CD8-positive, alpha-beta memory T cell (primary cell): ENCODE results near the gene CCDC88C. TPM values are rescaled to one million over a fixed set of nuclear protein-coding genes. Genes with fewer than 3 reads are reported as not detected.

ENCODE experiments used
- CTCF ChIA-PET: fragments of 350-600 bp; sonication (Branson Sonifier 250); formaldehyde crosslinking; loops from one replicate; lab custom pipeline; 2021; ENCODE audit warnings: antibody characterized with exemption; lab: Charles Lee
- POLR2A ChIA-PET: fragments of 350-600 bp; sonication (Branson Sonifier 250); formaldehyde crosslinking; loops from one replicate; lab custom pipeline; 2021; ENCODE audit warnings: antibody characterized with exemption; lab: Charles Lee
- DNase-seq, 5 donors: peaks; one replicate each; pipeline versions ENCODE4 v3.0.0 to v3.0.0-alpha.2; 2020 to 2022; ENCODE audit warnings: mixed read lengths in 1 of 5
- H3K27ac ChIP-seq: one replicate; pipeline ENCODE4 v1.7.0; 2013; ENCODE audit warnings: low read depth, mild to moderate bottlenecking, low read length, moderate library complexity
- H3K27me3 ChIP-seq: 2 replicates; pipeline ENCODE4 v1.7.0; 2013; ENCODE audit warnings: low read length, mild to moderate bottlenecking; ENCODE audit not compliant: insufficient read depth, poor library complexity, severe bottlenecking
- H3K36me3 ChIP-seq: 2 replicates; pipeline ENCODE4 v1.7.0; 2013; ENCODE audit warnings: mild to moderate bottlenecking, low read length, moderate library complexity; ENCODE audit not compliant: insufficient read depth
- H3K4me1 ChIP-seq: 2 replicates; pipeline ENCODE4 v1.7.0; 2013; ENCODE audit warnings: mild to moderate bottlenecking, low read length, moderate library complexity; ENCODE audit not compliant: insufficient read depth
- H3K4me3 ChIP-seq: 2 replicates; pipeline ENCODE4 v1.7.0; 2013; ENCODE audit warnings: mild to moderate bottlenecking, low read length
- H3K9me3 ChIP-seq: 2 replicates; pipeline ENCODE4 v1.7.0; 2013; ENCODE audit warnings: mild to moderate bottlenecking, low read length
- H3K27ac Mint-ChIP-seq, 8 donors: one replicate each; pipeline ENCODE4 v1.8.0; 2020 to 2021; ENCODE audit warnings: mixed read lengths in 8 of 8, mild to moderate bottlenecking in 6 of 8, inconsistent platforms in 3 of 8, moderate library complexity in 3 of 8
- H3K27me3 Mint-ChIP-seq, 2 donors: one replicate each; pipeline ENCODE4 v1.8.0; 2020 to 2021; ENCODE audit warnings: mixed read lengths in 2 of 2, mild to moderate bottlenecking in 1 of 2, moderate library complexity in 1 of 2
- H3K36me3 Mint-ChIP-seq, 3 donors: one replicate each; pipeline ENCODE4 v1.8.0; 2020 to 2021; ENCODE audit warnings: mixed read lengths in 3 of 3, inconsistent platforms in 1 of 3, mild to moderate bottlenecking in 1 of 3
- H3K4me1 Mint-ChIP-seq, 3 donors: one replicate each; pipeline ENCODE4 v1.8.0; 2020 to 2021; ENCODE audit warnings: mixed read lengths in 3 of 3, inconsistent platforms in 1 of 3, mild to moderate bottlenecking in 1 of 3
- H3K4me3 Mint-ChIP-seq, 7 donors: one replicate each; pipeline ENCODE4 v1.8.0; 2020 to 2021; ENCODE audit warnings: mixed read lengths in 7 of 7, mild to moderate bottlenecking in 6 of 7, moderate library complexity in 4 of 7, inconsistent platforms in 2 of 7
- H3K9me3 Mint-ChIP-seq, 5 donors: one replicate each; pipeline ENCODE4 v1.8.0; 2020 to 2022; ENCODE audit warnings: mixed read lengths in 5 of 5, mild to moderate bottlenecking in 3 of 5, moderate library complexity in 2 of 5, inconsistent platforms in 1 of 5
- polyA plus RNA-seq: library from polyadenylated mRNA; unstranded; fragments of 300-500 nt; fragmentation: Illumina TruSeq; gene quantifications from one replicate; pipeline ENCODE4 v1.2.3, GENCODE V29; 2021
- total RNA-seq, 2 experiments: library from RNA; stranded (reverse); gene quantifications; one replicate each; pipeline ENCODE4 v1.2.3, GENCODE V29; 2021

The CCDC88C gene
- total and polyA plus RNA-seq, 3 experiments from 2014 or later, result 42.3 to 74.1 (median 71.7) TPM

GRCh38 chr14:91291786-91292405 is 125.7 kb downstream of the CCDC88C start:
- ChIA-PET CTCF (interaction anchor here (1.2 to 10.1 kb wide), 3 partner anchors 116 to 127 kb away, joined by 3 to 199 read pairs (median 4); no protein-coding TSS in a partner anchor), POLR2A (no interaction called here)
- Mint-ChIP-seq H3K36me3 (peaks cover 11 to 97% (median 16%) of the 10 kb centered on the region in 3 donors), H3K4me3 (peak overlapping the region in 1 of 7 donors; percentile 49), H3K27me3 (peaks cover 0 to 2% of the 10 kb centered on the region in 2 donors), H3K27ac (peak overlapping the region in 6 of 8 donors; percentile 44 to 93 (median 81)), H3K4me1 (peaks cover 0 to 8% (median 7%) of the 10 kb centered on the region in 3 donors), H3K9me3 (no peaks in the 10 kb centered on the region)
- no peaks in the 10 kb centered on the region for H3K27me3 ChIP-seq
- H3K4me3 ChIP-seq, result no peak overlapping the region
- no peak overlapping the region for H3K27ac ChIP-seq
- H3K36me3 ChIP-seq, result peaks cover 89% of the 10 kb centered on the region
- H3K9me3 ChIP-seq, result no peaks in the 10 kb centered on the region
- DNase-seq, result no peak
- no peaks in the 10 kb centered on the region for H3K4me1 ChIP-seq

GRCh38 chr14:91290986-91291385 is 126.6 kb downstream of the CCDC88C start:
- H3K4me1 Mint-ChIP-seq, result peaks cover 7 to 16% (median 11%) of the 10 kb centered on the region in 3 donors
- no peaks in the 10 kb centered on the region for H3K9me3 ChIP-seq
- H3K9me3 Mint-ChIP-seq, result no peaks in the 10 kb centered on the region
- H3K4me1 ChIP-seq, result no peaks in the 10 kb centered on the region
- no peak for DNase-seq
- H3K36me3 Mint-ChIP-seq, result peaks cover 15 to 97% (median 16%) of the 10 kb centered on the region in 3 donors
- no peak overlapping the region for H3K4me3 Mint-ChIP-seq
- peak overlapping the region in 3 of 8 donors; percentile 42 to 92 (median 44) for H3K27ac Mint-ChIP-seq
- no peak overlapping the region for H3K27ac ChIP-seq
- H3K36me3 ChIP-seq, result peaks cover 89% of the 10 kb centered on the region
- peaks cover 0 to 2% of the 10 kb centered on the region in 2 donors for H3K27me3 Mint-ChIP-seq
- ChIA-PET CTCF (interaction anchor here (0.6 to 10.1 kb wide), 6 partner anchors 12 to 388 kb away, joined by 3 to 199 read pairs (median 4); no protein-coding TSS in a partner anchor), POLR2A (no interaction called here)
- H3K27me3 ChIP-seq, result no peaks in the 10 kb centered on the region
- H3K4me3 ChIP-seq, result no peak overlapping the region

GRCh38 chr14:91289464-91289863 is 128.2 kb downstream of the CCDC88C start:
- H3K4me1 Mint-ChIP-seq, result peaks cover 12 to 16% (median 15%) of the 10 kb centered on the region in 3 donors
- Histone ChIP-seq H3K9me3 (no peaks in the 10 kb centered on the region), H3K4me3 (no peak overlapping the region), H3K36me3 (peaks cover 90% of the 10 kb centered on the region), H3K27ac (no peak overlapping the region), H3K4me1 (no peaks in the 10 kb centered on the region), H3K27me3 (no peaks in the 10 kb centered on the region)
- H3K4me3 Mint-ChIP-seq, result peak overlapping the region in 2 of 7 donors; percentile 37 to 68
- POLR2A ChIA-PET, result interaction anchor here (1.6 kb wide), 1 partner anchor 112 kb away, joined by 5 read pairs; no protein-coding TSS in a partner anchor
- H3K27me3 Mint-ChIP-seq, result peaks cover 0 to 2% of the 10 kb centered on the region in 2 donors
- H3K36me3 Mint-ChIP-seq, result peaks cover 23 to 97% (median 24%) of the 10 kb centered on the region in 3 donors
- DNase-seq, result no peak
- peak overlapping the region in 2 of 8 donors; percentile 12 to 33 for H3K27ac Mint-ChIP-seq
- CTCF ChIA-PET, result interaction anchor here (0.9 to 10.1 kb wide), 5 partner anchors 9 to 387 kb away, joined by 3 to 199 read pairs (median 5); no protein-coding TSS in a partner anchor
- H3K9me3 Mint-ChIP-seq, result no peaks in the 10 kb centered on the region

- ChIA-PET POLR2A (interaction anchor here (0.6 to 1.6 kb wide), 2 partner anchors 102 to 111 kb away, joined by 3 to 5 read pairs; no protein-coding TSS in a partner anchor), CTCF (interaction anchor here (0.9 to 10.1 kb wide), 7 partner anchors 9 to 165 kb away, joined by 3 to 199 read pairs (median 5); no protein-coding TSS in a partner anchor)
- Mint-ChIP-seq H3K27ac (peak overlapping the region in 2 of 8 donors; percentile 33 to 81), H3K4me3 (peak overlapping the region in 2 of 7 donors; percentile 31 to 73), H3K36me3 (peaks cover 23 to 97% (median 27%) of the 10 kb centered on the region in 3 donors), H3K4me1 (peaks cover 11 to 16% (median 12%) of the 10 kb centered on the region in 3 donors), H3K27me3 (peaks cover 0 to 4% of the 10 kb centered on the region in 2 donors), H3K9me3 (no peaks in the 10 kb centered on the region)
- no peaks in the 10 kb centered on the region for H3K9me3 ChIP-seq
- H3K4me1 ChIP-seq, result no peaks in the 10 kb centered on the region
- no peak overlapping the region for H3K4me3 ChIP-seq
- no peaks in the 10 kb centered on the region for H3K27me3 ChIP-seq
- H3K27ac ChIP-seq, result no peak overlapping the region
- H3K36me3 ChIP-seq, result peaks cover 90% of the 10 kb centered on the region
- DNase-seq, result no peak
Measured at GRCh38 chr14:91288876-91289275, 128.7 kb downstream of the CCDC88C start.

GRCh38 chr14:91286530-91286937 is 131.1 kb downstream of the CCDC88C start:
- peak; percentile 62 to 82 (median 69) for DNase-seq
- ChIA-PET CTCF (interaction anchor here (0.7 to 10.1 kb wide), 19 partner anchors 8 to 384 kb away, joined by 3 to 199 read pairs (median 4); partner anchors contain the start of genes GPR68 and RPS6KA5), POLR2A (interaction anchor here (1.5 kb wide), 1 partner anchor 109 kb away, joined by 16 read pairs; no protein-coding TSS in a partner anchor)
- H3K27me3 ChIP-seq, result no peaks in the 10 kb centered on the region
- H3K36me3 Mint-ChIP-seq, result peaks cover 26 to 97% (median 29%) of the 10 kb centered on the region in 3 donors
- peaks cover 8 to 12% (median 11%) of the 10 kb centered on the region in 3 donors for H3K4me1 Mint-ChIP-seq
- no peak overlapping the region for H3K4me3 ChIP-seq
- peaks cover 0 to 2% of the 10 kb centered on the region in 2 donors for H3K27me3 Mint-ChIP-seq
- no peaks in the 10 kb centered on the region for H3K9me3 ChIP-seq
- peaks cover 89% of the 10 kb centered on the region for H3K36me3 ChIP-seq
- no peaks in the 10 kb centered on the region for H3K9me3 Mint-ChIP-seq
- no peak overlapping the region for H3K4me3 Mint-ChIP-seq
- H3K27ac ChIP-seq, result no peak overlapping the region
- no peaks in the 10 kb centered on the region for H3K4me1 ChIP-seq
- H3K27ac Mint-ChIP-seq, result peak overlapping the region; percentile 3 to 73 (median 54)

- DNase-seq, result no peak
- H3K27me3 ChIP-seq, result no peaks in the 10 kb centered on the region
- peaks cover 26 to 96% (median 30%) of the 10 kb centered on the region in 3 donors for H3K36me3 Mint-ChIP-seq
- no peak overlapping the region for H3K4me3 Mint-ChIP-seq
- H3K4me3 ChIP-seq, result no peak overlapping the region
- CTCF ChIA-PET, result interaction anchor here (0.7 to 10.1 kb wide), 10 partner anchors 6 to 146 kb away, joined by 3 to 199 read pairs (median 7); partner anchors contain the start of gene GPR68
- POLR2A ChIA-PET, result interaction anchor here (1.1 to 1.2 kb wide), 2 partner anchors 39 to 41 kb away, joined by 3 to 4 read pairs; partner anchors contain the start of gene GPR68
- peaks cover 0 to 2% of the 10 kb centered on the region in 2 donors for H3K27me3 Mint-ChIP-seq
- H3K36me3 ChIP-seq, result peaks cover 89% of the 10 kb centered on the region
- H3K4me1 Mint-ChIP-seq, result peaks cover 8 to 12% (median 11%) of the 10 kb centered on the region in 3 donors
- no peaks in the 10 kb centered on the region for H3K9me3 Mint-ChIP-seq
- H3K4me1 ChIP-seq, result no peaks in the 10 kb centered on the region
- H3K27ac Mint-ChIP-seq, result peak overlapping the region in 5 of 8 donors; percentile 35 to 75 (median 61)
- no peak overlapping the region for H3K27ac ChIP-seq
- H3K9me3 ChIP-seq, result no peaks in the 10 kb centered on the region
Measured at GRCh38 chr14:91284791-91285548, 132.7 kb downstream of the CCDC88C start.

GRCh38 chr14:91284146-91284790 is 133.4 kb downstream of the CCDC88C start:
- no peaks in the 10 kb centered on the region for H3K9me3 Mint-ChIP-seq
- CTCF ChIA-PET, result interaction anchor here (1.8 to 10.1 kb wide), 2 partner anchors 90 to 108 kb away, joined by 4 to 199 read pairs; no protein-coding TSS in a partner anchor
- POLR2A ChIA-PET, result no interaction called here

More at GRCh38 chr14:91284146-91284790, 133.4 kb downstream of the CCDC88C start:
- H3K27ac ChIP-seq, result no peak overlapping the region
- Mint-ChIP-seq H3K27me3 (peaks cover 0 to 2% of the 10 kb centered on the region in 2 donors), H3K36me3 (peaks cover 26 to 96% (median 28%) of the 10 kb centered on the region in 3 donors), H3K4me1 (peaks cover 8 to 12% (median 11%) of the 10 kb centered on the region in 3 donors), H3K4me3 (no peak overlapping the region), H3K27ac (peak overlapping the region in 4 of 8 donors; percentile 4 to 61 (median 29))
- no peaks in the 10 kb centered on the region for H3K4me1 ChIP-seq
- no peak overlapping the region for H3K4me3 ChIP-seq
- H3K9me3 ChIP-seq, result no peaks in the 10 kb centered on the region
- DNase-seq, result no peak
- no peaks in the 10 kb centered on the region for H3K27me3 ChIP-seq
- H3K36me3 ChIP-seq, result peaks cover 90% of the 10 kb centered on the region
